ENCODE measurements around the gene LAMB4.

GRCh38 chr7:108008827-108009226 is 121.3 kb downstream of the LAMB4 start:
- TF ChIP-seq POLR2AphosphoS5 (IDR thresholded peaks at IDR 0.05; ENCODE audit: low read depth, low read length) (no peak), POLR2A (IDR thresholded peaks at IDR 0.05; ENCODE audit: low read depth, low read length) (no peak)
